Neural progenitor cell (in vitro differentiated cells): ENCODE data around the gene PSG11. TPM values are rescaled to one million over a fixed set of nuclear protein-coding genes. Genes with fewer than 3 reads are reported as not detected.
"Not testable (repeated sequence)": the region's sequence is repeated elsewhere in the genome, so short reads cannot be mapped to it uniquely, and the experiment has no call there.

Source experiments
- DNase-seq: peaks from one replicate; pipeline ENCODE4 v3.0.0-alpha.2; 2016; ENCODE audit warnings: low spot score
- H2AFZ ChIP-seq: fragments of 200-600 bp; sonication (generic); replicated peaks from 2 replicates; pipeline ENCODE4 v1.6.1; 2016; ENCODE audit warnings: antibody characterized with exemption
- H3F3A ChIP-seq: fragments of 200-600 bp; sonication (generic); 2 replicates; pipeline ENCODE4 v1.6.1; 2016; ENCODE audit warnings: antibody characterized with exemption, low read depth
- H3K27ac ChIP-seq: fragments of 200-600 bp; sonication (generic); 2 replicates; pipeline ENCODE4 v1.5.1; 2016; ENCODE audit warnings: mild to moderate bottlenecking
- H3K27me3 ChIP-seq: fragments of 200-600 bp; sonication (generic); 2 replicates; pipeline ENCODE4 v1.6.1; 2016; ENCODE audit warnings: mild to moderate bottlenecking, moderate library complexity
- H3K36me3 ChIP-seq: fragments of 200-600 bp; sonication (generic); 2 replicates; pipeline ENCODE4 v1.5.1; 2016
- H3K4me1 ChIP-seq: fragments of 200-600 bp; sonication (generic); 2 replicates; pipeline ENCODE4 v1.6.1; 2016; ENCODE audit warnings: mixed run types
- H3K4me2 ChIP-seq: fragments of 200-600 bp; sonication (generic); 2 replicates; pipeline ENCODE4 v1.6.1; 2016
- H3K4me3 ChIP-seq: fragments of 200-600 bp; sonication (generic); 2 replicates; pipeline ENCODE4 v1.5.1; 2016
- H3K79me2 ChIP-seq: fragments of 200-600 bp; sonication (generic); 2 replicates; pipeline ENCODE4 v1.6.1; 2016; ENCODE audit warnings: low read depth
- H3K9ac ChIP-seq: fragments of 200-600 bp; sonication (generic); 2 replicates; pipeline ENCODE4 v1.6.1; 2016
- H3K9me3 ChIP-seq: fragments of 200-600 bp; sonication (generic); 2 replicates; pipeline ENCODE4 v1.5.1; 2016; ENCODE audit warnings: low read depth
- H4K20me1 ChIP-seq: fragments of 200-600 bp; sonication (generic); 2 replicates; pipeline ENCODE4 v1.6.1; 2016; ENCODE audit warnings: low read depth
- H3K27ac Mint-ChIP-seq: 3 replicates; pipeline ENCODE4 v1.8.0; 2021; ENCODE audit warnings: mixed read lengths
- H3K27me3 Mint-ChIP-seq: 2 replicates; pipeline ENCODE4 v1.8.0; 2022; ENCODE audit warnings: low read depth, mild to moderate bottlenecking, inconsistent platforms, moderate library complexity, mixed read lengths; ENCODE audit not compliant: insufficient read depth
- H3K36me3 Mint-ChIP-seq: 3 replicates; pipeline ENCODE4 v1.8.0; 2021; ENCODE audit warnings: mixed read lengths
- H3K4me1 Mint-ChIP-seq: 3 replicates; pipeline ENCODE4 v1.8.0; 2021; ENCODE audit warnings: mixed read lengths
- H3K4me3 Mint-ChIP-seq: 3 replicates; pipeline ENCODE4 v1.8.0; 2021; ENCODE audit warnings: mild to moderate bottlenecking, moderate library complexity, mixed read lengths
- H3K9me3 Mint-ChIP-seq: 3 replicates; pipeline ENCODE4 v1.8.0; 2020; ENCODE audit warnings: mixed read lengths
- total RNA-seq: library from RNA; depleted of rRNA; stranded (reverse); fragments of >200 nt; gene quantifications from 2 replicates; pipeline ENCODE4 v1.2.3, GENCODE V29; 2015; ENCODE audit warnings: low replicate concordance

Gene PSG11
- total RNA-seq, 1 donor from 2014 or later, result not detected

GRCh38 chr19:43019588-43019987 is 6.7 kb downstream of the PSG11 start:
- not testable (repeated sequence) for H3K27me3 Mint-ChIP-seq, H3K4me3 Mint-ChIP-seq, H3K4me1 ChIP-seq, H3F3A ChIP-seq, H3K27me3 ChIP-seq, H3K27ac ChIP-seq, H3K9me3 ChIP-seq, H3K36me3 Mint-ChIP-seq, H3K36me3 ChIP-seq, DNase-seq, H4K20me1 ChIP-seq, H3K4me3 ChIP-seq, H3K4me1 Mint-ChIP-seq, H3K27ac Mint-ChIP-seq, H3K79me2 ChIP-seq, H3K9ac ChIP-seq, H3K4me2 ChIP-seq, H2AFZ ChIP-seq
- H3K9me3 Mint-ChIP-seq, result peaks cover 33% of the 10 kb centered on the region

DNA sequence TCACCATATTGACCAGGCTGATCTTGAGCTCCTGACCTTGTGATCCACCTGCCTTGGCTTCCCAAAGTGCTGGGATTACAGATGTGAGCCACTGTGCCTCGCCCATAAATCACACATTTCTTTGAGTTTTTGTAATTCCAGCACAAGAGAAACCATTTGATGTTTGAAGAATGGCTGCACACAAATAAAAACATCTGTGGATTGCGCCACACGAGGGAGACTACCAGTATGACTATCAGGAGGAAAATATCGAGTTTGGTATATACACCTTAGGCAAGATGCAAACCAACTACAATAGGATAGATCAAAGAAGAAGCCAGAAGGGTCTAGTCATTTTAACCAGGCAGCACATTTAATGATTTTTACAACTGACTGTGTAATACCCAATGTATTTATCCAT is 20.4 kb downstream of the PSG11 start:
- H3K27ac Mint-ChIP-seq, H3K36me3 Mint-ChIP-seq, H3K9me3 ChIP-seq, H3K4me1 ChIP-seq, H3K9ac ChIP-seq, H4K20me1 ChIP-seq, H3K4me3 Mint-ChIP-seq, H2AFZ ChIP-seq, H3K4me1 Mint-ChIP-seq, H3F3A ChIP-seq, H3K27ac ChIP-seq, H3K4me2 ChIP-seq, DNase-seq, H3K27me3 Mint-ChIP-seq, H3K36me3 ChIP-seq, H3K79me2 ChIP-seq, H3K27me3 ChIP-seq, H3K4me3 ChIP-seq: not testable (repeated sequence)
- H3K9me3 Mint-ChIP-seq, result peaks cover 38% of the 10 kb centered on the region

- H3K36me3 Mint-ChIP-seq, result not testable (repeated sequence)
Observed at GRCh38 chr19:43004846-43005245, 21.4 kb downstream of the PSG11 start.

DNA sequence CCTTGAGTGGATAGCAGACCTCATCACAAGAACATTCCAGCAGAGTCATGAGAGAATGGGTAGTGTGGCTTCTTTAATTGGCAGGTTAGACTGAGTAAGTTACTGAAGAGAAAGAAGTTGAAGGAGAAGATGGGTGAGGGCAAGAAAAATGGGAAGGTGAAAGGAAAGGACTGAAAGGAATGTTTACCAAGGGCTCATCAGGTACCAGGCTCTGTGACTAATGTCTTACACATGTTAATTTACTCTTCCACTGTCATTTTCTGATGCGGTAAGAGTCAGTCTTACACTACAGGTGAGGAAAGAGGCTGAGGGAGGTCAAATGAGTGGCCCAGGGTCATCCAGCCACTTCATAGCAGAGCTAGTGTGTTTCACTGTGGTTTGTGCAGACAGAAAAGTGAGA is 22.6 kb downstream of the PSG11 start:
- DNase-seq, H3K4me2 ChIP-seq, H3K27ac Mint-ChIP-seq, H3K27ac ChIP-seq, H3K27me3 Mint-ChIP-seq, H3F3A ChIP-seq, H3K27me3 ChIP-seq, H3K4me3 ChIP-seq, H3K36me3 Mint-ChIP-seq, H3K4me3 Mint-ChIP-seq, H3K9ac ChIP-seq, H3K4me1 ChIP-seq, H3K9me3 ChIP-seq, H3K79me2 ChIP-seq, H2AFZ ChIP-seq, H4K20me1 ChIP-seq, H3K36me3 ChIP-seq, H3K4me1 Mint-ChIP-seq: not testable (repeated sequence)
- H3K9me3 Mint-ChIP-seq, result peaks cover 33% of the 10 kb centered on the region

More at GRCh38 chr19:43004846-43005245, 21.4 kb downstream of the PSG11 start:
- not testable (repeated sequence) for H3K4me2 ChIP-seq, H3K4me1 ChIP-seq, H3K9me3 ChIP-seq, H3K36me3 ChIP-seq, H3K27me3 ChIP-seq, H3K27ac ChIP-seq, H3K4me3 Mint-ChIP-seq, H2AFZ ChIP-seq, H3K4me3 ChIP-seq, H3K27me3 Mint-ChIP-seq, DNase-seq, H3K79me2 ChIP-seq, H3K4me1 Mint-ChIP-seq, H3K27ac Mint-ChIP-seq, H4K20me1 ChIP-seq, H3F3A ChIP-seq, H3K9ac ChIP-seq
- H3K9me3 Mint-ChIP-seq, result peaks cover 42% of the 10 kb centered on the region

DNA sequence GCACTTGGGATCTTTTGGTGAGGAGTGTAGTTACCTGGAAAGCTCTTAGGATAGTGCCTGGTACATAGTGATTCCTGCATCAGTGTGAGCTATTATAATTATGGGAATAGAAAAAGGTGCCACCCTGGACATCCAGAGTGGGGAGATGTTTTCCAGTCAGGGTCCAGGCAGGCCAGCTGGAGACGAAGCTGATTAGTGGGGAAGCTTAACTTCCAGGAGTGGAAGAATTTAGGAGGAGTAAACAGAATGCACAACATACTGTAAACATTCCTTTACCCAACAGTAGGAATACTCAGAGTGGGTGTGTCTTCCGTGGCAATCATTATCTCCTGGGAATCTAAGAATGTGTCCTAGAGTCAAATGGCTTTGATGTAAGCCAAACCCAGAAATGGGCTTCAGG is 23.3 kb downstream of the PSG11 start:
- not testable (repeated sequence) for H3K4me2 ChIP-seq, H3K79me2 ChIP-seq, H3K36me3 Mint-ChIP-seq, H3K27ac Mint-ChIP-seq, H3K27me3 ChIP-seq, H3K4me3 ChIP-seq, H3K9ac ChIP-seq, H3K27me3 Mint-ChIP-seq, H3F3A ChIP-seq, H4K20me1 ChIP-seq, H2AFZ ChIP-seq, H3K4me3 Mint-ChIP-seq, H3K9me3 ChIP-seq, H3K27ac ChIP-seq, H3K4me1 Mint-ChIP-seq, DNase-seq, H3K4me1 ChIP-seq, H3K36me3 ChIP-seq
- peaks cover 33% of the 10 kb centered on the region for H3K9me3 Mint-ChIP-seq

GRCh38 chr19:42996161-42996560 is 30.1 kb downstream of the PSG11 start:
- peaks cover 34% of the 10 kb centered on the region for H3K9me3 Mint-ChIP-seq
- H3K79me2 ChIP-seq, H3K27me3 ChIP-seq, H3K4me1 Mint-ChIP-seq, H3K27ac ChIP-seq, H3K4me3 Mint-ChIP-seq, H2AFZ ChIP-seq, H3K4me3 ChIP-seq, H3K4me2 ChIP-seq, H3F3A ChIP-seq, H3K27ac Mint-ChIP-seq, H3K27me3 Mint-ChIP-seq, H3K36me3 ChIP-seq, H4K20me1 ChIP-seq, DNase-seq, H3K9ac ChIP-seq, H3K4me1 ChIP-seq, H3K36me3 Mint-ChIP-seq, H3K9me3 ChIP-seq: not testable (repeated sequence)

DNA sequence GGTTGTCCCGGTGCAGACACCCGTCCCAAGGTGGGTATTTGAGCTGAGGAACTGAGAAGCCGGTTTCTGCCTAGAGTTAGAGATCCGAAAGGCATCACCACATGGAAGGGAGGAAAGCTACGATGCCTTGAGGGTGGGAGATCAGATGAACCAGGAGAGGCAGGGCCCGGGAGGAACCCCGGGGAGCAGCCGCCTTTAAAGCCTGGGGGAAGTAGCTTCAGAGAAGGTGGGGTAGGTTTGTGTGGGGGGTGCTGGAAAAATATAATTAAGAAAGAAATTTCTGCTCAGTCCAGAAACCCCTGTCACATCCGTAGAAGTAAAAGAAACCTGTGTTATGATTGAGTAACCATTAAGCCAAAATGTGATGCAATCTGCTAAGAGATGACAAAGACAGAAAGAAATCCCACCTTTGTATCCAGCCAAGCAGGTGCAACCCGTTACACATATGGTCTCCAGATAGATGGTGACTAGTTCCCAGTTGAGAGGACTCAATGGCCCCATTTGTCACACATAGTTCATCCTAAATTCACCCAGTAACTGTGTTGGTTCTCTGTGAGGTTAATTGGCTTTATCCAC is 34.2 kb downstream of the PSG11 start:
- H3F3A ChIP-seq, H3K27ac Mint-ChIP-seq, H3K4me2 ChIP-seq, DNase-seq, H3K27me3 Mint-ChIP-seq, H4K20me1 ChIP-seq, H3K4me1 Mint-ChIP-seq, H3K27ac ChIP-seq, H3K79me2 ChIP-seq, H3K27me3 ChIP-seq, H3K36me3 ChIP-seq, H3K4me1 ChIP-seq, H3K4me3 ChIP-seq, H3K9ac ChIP-seq, H3K9me3 ChIP-seq, H2AFZ ChIP-seq, H3K4me3 Mint-ChIP-seq, H3K36me3 Mint-ChIP-seq: not testable (repeated sequence)
- H3K9me3 Mint-ChIP-seq, result peaks cover 48% of the 10 kb centered on the region
